GM12875 (cell line): ENCODE data around the gene C1QTNF2.

Experiments used
- H3K4me3 ChIP-seq: one replicate; pipeline ENCODE4 v1.5.1; 2011; ENCODE audit warnings: low read depth, low read length, control low read depth
- TF ChIP-seq, protein P1 (sequence below): IDR thresholded peaks from 2 replicates; pipeline ENCODE4 v1.5.1; 2011; ENCODE audit warnings: low read depth, mild to moderate bottlenecking, control low read depth, inconsistent platforms, low read length, moderate library complexity, borderline replicate concordance; ENCODE audit not compliant: insufficient read depth

The C1QTNF2 gene

DNA sequence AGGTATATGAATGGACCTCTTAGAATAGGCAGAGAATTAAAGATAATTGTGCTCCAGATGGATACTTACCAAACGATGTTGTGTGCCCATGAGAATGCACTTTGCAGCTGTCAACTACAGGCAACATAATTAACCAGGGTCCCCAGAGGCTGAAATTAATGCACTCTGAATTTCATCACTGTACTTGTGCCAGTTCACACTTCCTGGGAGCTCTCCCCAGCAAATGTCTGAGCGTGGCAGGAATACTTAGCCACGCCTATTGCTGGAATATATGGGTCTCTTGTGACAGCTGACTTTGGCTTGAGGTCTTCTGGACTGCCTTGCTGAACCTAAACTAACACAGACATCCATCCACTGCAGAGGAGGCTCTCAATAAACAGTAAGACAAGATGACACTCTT lies 11.9 kb upstream of the C1QTNF2 start:
- no peak overlapping the region for H3K4me3 ChIP-seq
- TF ChIP-seq, protein P1, sequence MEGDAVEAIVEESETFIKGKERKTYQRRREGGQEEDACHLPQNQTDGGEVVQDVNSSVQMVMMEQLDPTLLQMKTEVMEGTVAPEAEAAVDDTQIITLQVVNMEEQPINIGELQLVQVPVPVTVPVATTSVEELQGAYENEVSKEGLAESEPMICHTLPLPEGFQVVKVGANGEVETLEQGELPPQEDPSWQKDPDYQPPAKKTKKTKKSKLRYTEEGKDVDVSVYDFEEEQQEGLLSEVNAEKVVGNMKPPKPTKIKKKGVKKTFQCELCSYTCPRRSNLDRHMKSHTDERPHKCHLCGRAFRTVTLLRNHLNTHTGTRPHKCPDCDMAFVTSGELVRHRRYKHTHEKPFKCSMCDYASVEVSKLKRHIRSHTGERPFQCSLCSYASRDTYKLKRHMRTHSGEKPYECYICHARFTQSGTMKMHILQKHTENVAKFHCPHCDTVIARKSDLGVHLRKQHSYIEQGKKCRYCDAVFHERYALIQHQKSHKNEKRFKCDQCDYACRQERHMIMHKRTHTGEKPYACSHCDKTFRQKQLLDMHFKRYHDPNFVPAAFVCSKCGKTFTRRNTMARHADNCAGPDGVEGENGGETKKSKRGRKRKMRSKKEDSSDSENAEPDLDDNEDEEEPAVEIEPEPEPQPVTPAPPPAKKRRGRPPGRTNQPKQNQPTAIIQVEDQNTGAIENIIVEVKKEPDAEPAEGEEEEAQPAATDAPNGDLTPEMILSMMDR, result no peak

DNA sequence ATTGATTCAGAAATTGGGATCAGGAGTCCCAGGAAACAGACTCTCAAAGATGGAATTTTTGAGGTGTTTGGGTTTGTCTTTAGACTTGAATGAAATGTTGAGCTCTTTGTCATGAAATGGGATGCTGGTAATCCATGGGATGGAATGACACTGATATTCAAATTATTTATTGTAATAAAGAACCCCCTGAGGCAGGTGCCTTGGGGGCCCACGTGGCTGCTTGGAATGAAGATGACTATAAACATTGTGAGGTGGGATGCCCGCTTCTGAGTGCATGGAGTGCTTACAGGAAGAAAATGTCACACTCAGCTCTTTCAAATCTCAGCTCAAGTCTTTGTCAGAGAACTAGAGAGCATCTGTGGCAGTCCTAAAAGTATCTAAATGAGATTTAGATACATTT lies 9.6 kb upstream of the C1QTNF2 start:
- TF ChIP-seq, protein P1, result no peak
- H3K4me3 ChIP-seq, result no peak overlapping the region

DNA sequence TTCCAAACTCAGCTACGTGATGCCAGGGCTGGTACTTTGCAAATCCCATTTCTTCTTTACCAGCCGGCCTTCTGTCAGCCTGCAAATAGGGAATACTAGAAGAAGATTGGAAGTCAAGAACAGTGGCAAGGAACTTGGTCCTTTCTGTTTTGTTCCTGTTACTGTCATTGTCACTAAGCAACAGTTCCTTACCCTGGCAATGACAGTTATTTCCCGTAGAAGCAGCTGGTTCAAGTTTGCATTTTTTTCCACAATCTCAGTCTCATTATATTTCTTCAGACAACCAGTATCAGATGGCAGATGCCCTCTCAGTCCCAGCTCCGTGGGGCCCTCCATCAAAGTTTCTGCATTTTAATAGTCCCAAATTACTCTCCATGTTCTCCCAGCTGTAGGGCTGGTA lies 9.1 kb upstream of the C1QTNF2 start:
- TF ChIP-seq, protein P1, result no peak
- H3K4me3 ChIP-seq, result no peak overlapping the region

DNA sequence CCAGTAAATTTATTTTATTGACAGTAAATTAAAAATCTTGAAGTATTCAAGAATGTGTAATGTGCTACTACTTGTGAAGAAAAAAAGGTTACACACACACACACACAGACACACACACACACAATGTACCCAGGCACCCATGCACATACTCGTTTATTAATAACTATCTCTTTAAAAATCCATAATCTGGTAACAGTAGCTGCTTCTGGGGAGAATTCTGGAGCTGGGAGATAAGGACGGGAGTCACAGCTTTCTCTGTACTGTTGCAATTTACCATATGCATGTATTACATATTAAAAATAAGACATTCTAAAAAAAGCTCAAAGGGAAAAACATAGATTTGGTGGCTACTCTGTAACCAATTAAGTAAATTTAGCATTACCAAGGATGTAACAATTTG lies 7.9 kb upstream of the C1QTNF2 start:
- TF ChIP-seq, protein P1, result no peak
- no peak overlapping the region for H3K4me3 ChIP-seq

DNA sequence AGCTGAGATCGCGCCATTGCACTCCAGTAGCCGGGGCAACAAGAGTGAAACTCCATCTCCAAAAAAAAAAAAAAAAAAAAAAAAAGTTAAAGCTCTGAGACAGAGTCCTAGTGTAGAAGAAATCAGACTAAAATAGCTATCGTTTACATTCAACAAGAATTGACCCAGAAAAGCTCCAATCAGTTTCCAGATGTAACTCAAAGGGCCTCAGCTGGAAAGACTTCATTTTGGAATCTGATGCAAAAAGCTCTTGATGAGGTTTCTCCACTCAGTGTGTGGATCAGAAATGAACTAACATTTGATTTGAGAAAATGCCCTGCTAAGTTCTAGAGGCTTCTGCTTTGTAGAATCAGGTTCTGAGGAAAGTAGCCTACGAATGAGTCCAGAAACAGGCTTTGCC lies 7.2 kb upstream of the C1QTNF2 start:
- H3K4me3 ChIP-seq, result no peak overlapping the region
- TF ChIP-seq, protein P1, result no peak

DNA sequence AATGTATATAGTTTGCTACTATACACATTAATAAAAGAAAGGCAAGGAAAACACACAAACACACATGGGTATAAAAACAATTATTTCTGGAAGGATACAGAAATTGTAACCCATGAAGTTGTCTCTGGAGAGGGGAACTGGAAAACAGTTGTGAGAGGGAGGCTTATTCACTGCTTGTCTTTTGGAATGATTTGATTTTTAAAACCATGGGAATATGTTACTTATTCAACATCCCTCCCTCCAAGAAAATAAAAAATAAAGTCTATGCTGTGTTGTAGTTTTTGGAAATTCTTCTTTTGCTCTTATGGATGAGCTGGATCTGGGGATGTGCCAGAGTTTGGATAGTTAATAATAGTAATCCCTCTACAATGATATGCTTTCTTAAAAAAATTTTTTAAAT lies 6.0 kb upstream of the C1QTNF2 start:
- TF ChIP-seq, protein P1, result no peak
- H3K4me3 ChIP-seq, result no peak overlapping the region

DNA sequence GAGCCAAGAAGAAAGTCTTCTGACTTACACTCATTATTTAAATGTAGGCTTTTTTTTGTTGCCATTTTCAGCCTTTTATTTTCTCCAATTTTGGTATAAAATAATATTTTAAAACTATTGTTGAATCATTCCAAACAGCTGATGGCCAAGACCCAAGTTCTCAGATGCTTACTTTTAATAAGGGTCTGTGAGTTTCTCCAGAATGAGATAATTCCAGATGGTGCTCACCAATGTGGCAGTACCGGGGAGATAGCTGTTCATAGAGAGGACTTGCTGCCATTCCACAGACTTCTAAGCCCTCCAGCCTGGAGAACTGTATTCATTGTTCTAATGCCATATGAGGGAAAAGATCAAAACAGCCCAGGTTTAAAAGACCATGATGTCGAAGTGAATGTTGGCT lies 5.3 kb upstream of the C1QTNF2 start:
- TF ChIP-seq, protein P1, result no peak
- no peak overlapping the region for H3K4me3 ChIP-seq
